A549 (cell line): Measurements from ENCODE around the gene UNC5B. TPM values are rescaled to one million over a fixed set of nuclear protein-coding genes. Genes with fewer than 3 reads are reported as not detected.

ENCODE experiments used
- ATAC-seq, 2 experiments: fragments of 200-7000 bp in 1 of 2; fragments of >200 bp in 1 of 2; cut with Nextera tagmentation in 1 of 2; cut with Tn5 transposase in 1 of 2; 3 replicates each; pipeline versions ENCODE4 v1.8.0 to v1.9.1; 2018 to 2020; ENCODE audit warnings: mild to moderate bottlenecking in 1 of 2, moderate library complexity in 1 of 2
- CTCF ChIA-PET: fragments of 300-600 bp; sonication (Branson Sonifier 250); formaldehyde crosslinking; extraction: SDS; loops from one replicate; lab custom pipeline; 2021; ENCODE audit warnings: antibody characterized with exemption, inconsistent platforms; lab: Yijun Ruan, JAX
- POLR2A ChIA-PET: fragments of 350-600 bp; formaldehyde crosslinking; extraction: SDS; loops from one replicate; lab custom pipeline; 2021; ENCODE audit warnings: antibody characterized with exemption, inconsistent platforms; lab: Yijun Ruan, JAX
- DNase-seq, 2 experiments: peaks; one replicate each; pipeline versions ENCODE4 v3.0.0 to v3.0.0-alpha.2; 2011 to 2016; ENCODE audit warnings: low read depth in 1 of 2, low spot score in 1 of 2
- FAIRE-seq: peaks from 2 replicates; lab custom pipeline; 2011; peaks lifted over from hg19 to GRCh38; lab: Jason Lieb, UNC
- H3K27ac ChIP-seq, 2 experiments: fragments of >200 bp; sonication (Bioruptor Twin); formaldehyde crosslinking; 3 replicates each; pipeline ENCODE4 v1.5.1; 2016 to 2017
- H3K4me1 ChIP-seq: fragments of >200 bp; sonication (Bioruptor Twin); formaldehyde crosslinking; 3 replicates; pipeline ENCODE4 v1.6.1; 2016
- H3K4me2 ChIP-seq: fragments of >200 bp; sonication (Bioruptor Twin); formaldehyde crosslinking; 3 replicates; pipeline ENCODE4 v1.6.1; 2016
- H3K4me3 ChIP-seq: fragments of >200 bp; sonication (Bioruptor Twin); formaldehyde crosslinking; 3 replicates; pipeline ENCODE4 v1.5.1; 2016
- H3K9me3 ChIP-seq: fragments of >200 bp; sonication (Bioruptor Twin); formaldehyde crosslinking; 3 replicates; pipeline ENCODE4 v1.6.1; 2016
- ATOH8 ChIP-seq: fragments of 250-450 bp; sonication (Bioruptor Pico); IDR thresholded peaks from 2 replicates; pipeline ENCODE4 v1.5.0; 2020; ENCODE audit warnings: low read depth, mild to moderate bottlenecking, moderate library complexity
- BCL3 ChIP-seq: fragments of >200 bp; sonication (Bioruptor Twin); formaldehyde crosslinking; IDR thresholded peaks from 3 replicates; pipeline ENCODE4 v1.6.1; 2016
- BHLHE40 ChIP-seq: IDR thresholded peaks from 2 replicates; pipeline ENCODE4 v1.6.1; 2012; ENCODE audit warnings: low read depth, low read length, inconsistent platforms
- CBX2 ChIP-seq: fragments of 200-600 bp; sonication (generic); IDR thresholded peaks from 2 replicates; pipeline ENCODE4 v1.6.1; 2016; ENCODE audit warnings: low read depth, mild to moderate bottlenecking, borderline replicate concordance
- CBX8 ChIP-seq: fragments of 200-600 bp; sonication (generic); IDR thresholded peaks from 2 replicates; pipeline ENCODE4 v1.6.1; 2016
- CHD2 ChIP-seq: fragments of 150-350 bp; IDR thresholded peaks from 2 replicates; pipeline ENCODE4 v1.6.1; 2014; ENCODE audit warnings: low read length; ENCODE audit not compliant: partially characterized antibody
- CTCF ChIP-seq: fragments of >200 bp; sonication (Bioruptor Twin); formaldehyde crosslinking; IDR thresholded peaks from 3 replicates; pipeline ENCODE4 v1.5.1; 2016
- E2F6 ChIP-seq: IDR thresholded peaks from 2 replicates; pipeline ENCODE4 v1.6.1; 2012; ENCODE audit warnings: low read depth, borderline replicate concordance
- EHF ChIP-seq: fragments of 250-450 bp; sonication (Bioruptor Pico); IDR thresholded peaks from 2 replicates; pipeline ENCODE4 v1.5.0; 2020; ENCODE audit warnings: mild to moderate bottlenecking
- EHMT2 ChIP-seq: fragments of 200-600 bp; sonication (generic); IDR thresholded peaks from 2 replicates; pipeline ENCODE4 v1.6.1; 2016; ENCODE audit warnings: antibody characterized with exemption, low read depth, mild to moderate bottlenecking, moderate library complexity
- EP300 ChIP-seq, 2 experiments: fragments of >200 bp; sonication (Bioruptor Twin); formaldehyde crosslinking; IDR thresholded peaks; 2 replicates in 1 of 2; 3 replicates in 1 of 2; pipeline ENCODE4 v1.6.1; 2016 to 2017
- FOSL2 ChIP-seq, 2 experiments: fragments of 450-650 bp in 1 of 2; fragments of >200 bp in 1 of 2; sonication (Bioruptor Twin) in 1 of 2; formaldehyde crosslinking; IDR thresholded peaks; 2 replicates each; pipeline versions ENCODE4 v1.5.0 to v1.6.1; 2016 to 2020; ENCODE audit warnings: mild to moderate bottlenecking in 1 of 2, moderate library complexity in 1 of 2
- HES2 ChIP-seq: fragments of >200 bp; sonication (Bioruptor Twin); formaldehyde crosslinking; IDR thresholded peaks from 2 replicates; pipeline ENCODE4 v1.6.1; 2016
- HEYL ChIP-seq: fragments of 250-450 bp; sonication (Bioruptor Pico); IDR thresholded peaks from 2 replicates; pipeline ENCODE4 v1.8.0; 2021; ENCODE audit warnings: mild to moderate bottlenecking, moderate library complexity
- HMGXB4 ChIP-seq: fragments of 250-450 bp; sonication (Bioruptor Pico); IDR thresholded peaks from 2 replicates; pipeline ENCODE4 v1.5.0; 2021; ENCODE audit warnings: mild to moderate bottlenecking, moderate library complexity, borderline replicate concordance
- HOXA7 ChIP-seq: fragments of 250-450 bp; sonication (Bioruptor Pico); IDR thresholded peaks from 2 replicates; pipeline ENCODE4 v1.5.0; 2020; ENCODE audit warnings: mild to moderate bottlenecking, moderate library complexity
- HOXB5 ChIP-seq: fragments of 250-450 bp; sonication (Bioruptor Pico); IDR thresholded peaks from 2 replicates; pipeline ENCODE4 v1.5.0; 2020; ENCODE audit warnings: mild to moderate bottlenecking, moderate library complexity
- KDM5A ChIP-seq: fragments of 200-600 bp; sonication (generic); IDR thresholded peaks from 2 replicates; pipeline ENCODE4 v1.6.1; 2016; ENCODE audit warnings: antibody characterized with exemption, mild to moderate bottlenecking
- MYC ChIP-seq: IDR thresholded peaks from 2 replicates; pipeline ENCODE4 v1.6.1; 2012; ENCODE audit warnings: mild to moderate bottlenecking, inconsistent platforms, low read length, improper control_type of control experiment, borderline replicate concordance
- NFE2L2 ChIP-seq: fragments of 150-350 bp; conservative IDR thresholded peaks from 2 replicates; pipeline ENCODE4 v1.6.1; 2014; ENCODE audit warnings: low read length
- NR3C1 ChIP-seq: fragments of >200 bp; sonication (Bioruptor Twin); formaldehyde crosslinking; IDR thresholded peaks from 3 replicates; pipeline ENCODE4 v1.6.1; 2017
- POLR2A ChIP-seq: IDR thresholded peaks from 2 replicates; pipeline ENCODE4 v1.6.1; 2012; ENCODE audit warnings: mild to moderate bottlenecking, low read length
- RAD21 ChIP-seq, 2 experiments: fragments of >200 bp in 1 of 2; sonication (Bioruptor Twin) in 1 of 2; formaldehyde crosslinking in 1 of 2; IDR thresholded peaks in 1 of 2; conservative IDR thresholded peaks in 1 of 2; 2 replicates in 1 of 2; 3 replicates in 1 of 2; pipeline ENCODE4 v1.6.1; 2012 to 2018; ENCODE audit warnings: inconsistent platforms in 1 of 2
- RCOR1 ChIP-seq: fragments of 150-350 bp; IDR thresholded peaks from 2 replicates; pipeline ENCODE4 v1.6.1; 2014; ENCODE audit warnings: antibody characterized with exemption, low read length, low read depth
- RFX5 ChIP-seq: fragments of 450-650 bp; IDR thresholded peaks from 2 replicates; pipeline ENCODE4 v1.7.1; 2014; ENCODE audit warnings: antibody characterized with exemption, mild to moderate bottlenecking, moderate library complexity
- RNF2 ChIP-seq: fragments of 200-600 bp; sonication (generic); IDR thresholded peaks from 2 replicates; pipeline ENCODE4 v1.6.1; 2016; ENCODE audit warnings: low read depth, mild to moderate bottlenecking, antibody characterized with exemption, moderate library complexity, borderline replicate concordance
- SREBF2 ChIP-seq: fragments of 450-650 bp; IDR thresholded peaks from 2 replicates; pipeline ENCODE4 v1.6.1; 2014; ENCODE audit warnings: mild to moderate bottlenecking, moderate library complexity
- ZC3H11A ChIP-seq: fragments of 450-650 bp; IDR thresholded peaks from 2 replicates; pipeline ENCODE4 v1.6.1; 2014; ENCODE audit warnings: antibody characterized with exemption, mild to moderate bottlenecking
- ZNF302 ChIP-seq: fragments of 250-450 bp; sonication (Bioruptor Pico); IDR thresholded peaks from 2 replicates; pipeline ENCODE4 v1.9.0; 2021; ENCODE audit warnings: inconsistent platforms, mild to moderate bottlenecking, moderate library complexity
- WGBS: methylation state at CpG from one replicate; pipeline ENCODE4 v1.1.6; 2017; ENCODE audit errors: missing lambda C conversion rate; 5-methylcytosine and 5-hydroxymethylcytosine counted together
- polyA plus RNA-seq, 4 experiments: library from polyadenylated mRNA; depleted of rRNA in 3 of 4; stranded (reverse); fragments of >200 nt; fragmentation: RNase III in 1 of 4; extraction: RNeasy Plus Mini Kit Qiagen cat#74134 plus additional on column Dnase treatment in 1 of 4; gene quantifications; 2 replicates in 3 of 4; 3 replicates in 1 of 4; pipeline ENCODE4 v1.2.3, GENCODE V29; 2011 to 2017

Gene UNC5B
- polyA plus RNA-seq, 2 of the 4 experiments (the other 2 are of a cell fraction), result 0.14 to 1.0 TPM

GRCh38 chr10:71202314-71202713 is 10.1 kb upstream of the UNC5B start:
- H3K27ac ChIP-seq, result no peak overlapping the region
- POLR2A ChIA-PET, result interaction anchor here (0.5 kb wide), 1 partner anchor 13 kb away, joined by 3 read pairs; no protein-coding TSS in a partner anchor
- ATAC-seq (no peak), FAIRE-seq (no peak), DNase-seq (no peak)
- no peak overlapping the region for H3K4me3 ChIP-seq
- TF ChIP-seq HOXB5 (CRISPR knock-in tag), result no peak
- no peak for TF ChIP-seq EHF
- TF ChIP-seq CTCF, result no peak
- TF ChIP-seq HMGXB4, result no peak
- no peak for TF ChIP-seq RFX5
- no peak for TF ChIP-seq RAD21 (conservative IDR thresholded peaks at IDR 0.05 in 1 of 2, IDR thresholded peaks at IDR 0.05 in 1 of 2)
- no peak for TF ChIP-seq ATOH8 (CRISPR knock-in tag)
- TF ChIP-seq EHMT2, result no peak
- TF ChIP-seq POLR2A, result no peak
- no peak for TF ChIP-seq E2F6
- no peak for TF ChIP-seq SREBF2
- no peak for TF ChIP-seq NR3C1
- TF ChIP-seq RNF2, result no peak
- TF ChIP-seq HEYL (CRISPR knock-in tag), result no peak
- no peak for TF ChIP-seq RCOR1
- TF ChIP-seq NFE2L2, result no peak
- no peak for TF ChIP-seq ZC3H11A
- no peak for TF ChIP-seq KDM5A
- no peak for TF ChIP-seq CBX2
- peaks cover 33% of the 10 kb centered on the region for H3K9me3 ChIP-seq
- CTCF ChIA-PET, result interaction anchor here (1.0 to 5.4 kb wide), 3 partner anchors 9 to 277 kb away, joined by 3 to 53 read pairs (median 4); no protein-coding TSS in a partner anchor
- no peaks in the 10 kb centered on the region for H3K4me1 ChIP-seq
- H3K4me2 ChIP-seq, result no peak overlapping the region
- whole genome bisulfite sequencing, result 70% methylated on average over 1 of the region's 1 CpG

GRCh38 chr10:71203124-71203523 is 9.2 kb upstream of the UNC5B start:
- ATAC-seq (no peak), FAIRE-seq (no peak), DNase-seq (no peak)
- H3K9me3 ChIP-seq, result peaks cover 25% of the 10 kb centered on the region
- ChIA-PET CTCF (interaction anchor here (1.4 to 5.4 kb wide), 3 partner anchors 8 to 278 kb away, joined by 4 to 53 read pairs (median 5); no protein-coding TSS in a partner anchor), POLR2A (no interaction called here)
- H3K4me1 ChIP-seq, result no peaks in the 10 kb centered on the region
- H3K4me2 ChIP-seq, result no peak overlapping the region
- WGBS, result 6% methylated on average over 1 of the region's 1 CpG
- H3K27ac ChIP-seq, result no peak overlapping the region
- H3K4me3 ChIP-seq, result no peak overlapping the region
- no peak for TF ChIP-seq BHLHE40
- TF ChIP-seq MYC, result no peak
- TF ChIP-seq NFE2L2, result no peak
- TF ChIP-seq ATOH8 (CRISPR knock-in tag), result no peak
- TF ChIP-seq EHMT2, result no peak
- TF ChIP-seq HES2, result no peak
- no peak for TF ChIP-seq FOSL2 (IDR thresholded peaks at IDR 0.05)
- TF ChIP-seq FOSL2 (CRISPR knock-in tag; IDR thresholded peaks at IDR 0.05), result no peak
- no peak for TF ChIP-seq CBX8
- TF ChIP-seq ZNF302 (CRISPR knock-in tag), result no peak
- TF ChIP-seq ZC3H11A, result no peak
- no peak for TF ChIP-seq CTCF
- TF ChIP-seq BCL3, result no peak
- no peak for TF ChIP-seq EP300 (IDR thresholded peaks at IDR 0.05)
- TF ChIP-seq HOXA7 (CRISPR knock-in tag), result no peak
- no peak for TF ChIP-seq CHD2
